Caco-2 (cell line): ENCODE data around the gene SPEM3. TPM values are rescaled to one million over a fixed set of nuclear protein-coding genes. Genes with fewer than 3 reads are reported as not detected.

Source experiments
- BruUV-seq: library from RNA; stranded (reverse); fragments of 400-500 nt; replicated peaks from 2 replicates; lab custom pipeline; 2021; lab: Mats Ljungman, UMichigan
- CTCF ChIA-PET: fragments of 300-600 bp; sonication (Branson Sonifier 250); formaldehyde crosslinking; loops from one replicate; lab custom pipeline; 2022; ENCODE audit warnings: antibody characterized with exemption; lab: Charles Lee
- POLR2A ChIA-PET: fragments of 300-600 bp; sonication (Branson Sonifier 250); formaldehyde crosslinking; loops from one replicate; lab custom pipeline; 2022; ENCODE audit warnings: antibody characterized with exemption; lab: Charles Lee
- DNase-seq, 2 experiments: peaks; one replicate each; pipeline versions ENCODE4 v3.0.0 to v3.0.0-alpha.2; 2020 to 2022
- H3K27me3 ChIP-seq: replicated peaks from 2 replicates; pipeline ENCODE4 v1.6.0; 2011; ENCODE audit warnings: low read length; ENCODE audit not compliant: control insufficient read depth, insufficient read depth
- H3K36me3 ChIP-seq: 2 replicates; pipeline ENCODE4 v1.5.1; 2011; ENCODE audit warnings: low read length; ENCODE audit not compliant: control insufficient read depth, insufficient read depth
- H3K4me1 ChIP-seq: fragments of 250-450 bp; sonication (Bioruptor Pico); 2 replicates; pipeline ENCODE4 v1.5.1; 2020; ENCODE audit warnings: mild to moderate bottlenecking
- H3K4me3 ChIP-seq: 2 replicates; pipeline ENCODE4 v1.5.1; 2011; ENCODE audit warnings: low read depth, mild to moderate bottlenecking, control low read depth, low read length
- H3K9me3 ChIP-seq: fragments of 250-450 bp; sonication (Bioruptor Pico); 2 replicates; pipeline ENCODE4 v1.5.1; 2020; ENCODE audit warnings: mild to moderate bottlenecking, moderate library complexity
- H3K27ac Mint-ChIP-seq: one replicate; pipeline ENCODE4 v1.8.0; 2022; ENCODE audit warnings: mixed read lengths; ENCODE audit not compliant: unreplicated experiment
- H3K27me3 Mint-ChIP-seq: one replicate; pipeline ENCODE4 v1.8.0; 2022; ENCODE audit warnings: mixed read lengths; ENCODE audit not compliant: insufficient read depth, unreplicated experiment
- H3K36me3 Mint-ChIP-seq: one replicate; pipeline ENCODE4 v1.8.0; 2022; ENCODE audit warnings: mild to moderate bottlenecking, mixed read lengths; ENCODE audit not compliant: insufficient read depth, unreplicated experiment
- H3K4me1 Mint-ChIP-seq: one replicate; pipeline ENCODE4 v1.8.0; 2022; ENCODE audit warnings: low read depth, mixed read lengths; ENCODE audit not compliant: unreplicated experiment
- H3K4me3 Mint-ChIP-seq: one replicate; pipeline ENCODE4 v1.8.0; 2022; ENCODE audit warnings: mild to moderate bottlenecking, moderate library complexity, mixed read lengths; ENCODE audit not compliant: unreplicated experiment
- H3K9me3 Mint-ChIP-seq: one replicate; pipeline ENCODE4 v1.8.0; 2022; ENCODE audit warnings: mixed read lengths; ENCODE audit not compliant: unreplicated experiment
- intact Hi-C: fragments of 100-400 bp; cut with micrococcal nuclease; formaldehyde crosslinking; loops from one replicate; pipeline ENCODE4 v1.10.0; 2022; ENCODE audit not compliant: unreplicated experiment
- total RNA-seq: library from RNA; stranded (reverse); gene quantifications from 2 replicates; pipeline ENCODE4 v1.2.3, GENCODE V29; 2022
- TF ChIP-seq, protein P1 (sequence below), 2 experiments: fragments of 200-600 bp in 1 of 2; IDR thresholded peaks; 1 replicate in 1 of 2; 2 replicates in 1 of 2; pipeline versions ENCODE4 v1.5.1 to v1.8.0; 2011 to 2022; ENCODE audit warnings: antibody characterized with exemption in 1 of 2, control low read depth in 1 of 2, inconsistent platforms in 1 of 2, low read depth in 1 of 2, low read length in 1 of 2, mild to moderate bottlenecking in 1 of 2, moderate library complexity in 1 of 2; ENCODE audit not compliant: insufficient read depth in 1 of 2, severe bottlenecking in 1 of 2, unreplicated experiment in 1 of 2

The SPEM3 gene
- total RNA-seq, 1 experiment from 2014 or later = not detected

GRCh38 chr17:7383742-7384488 is 44.7 kb upstream of the SPEM3 start:
- Histone ChIP-seq H3K4me3 (no peak overlapping the region), H3K4me1 (no peaks in the 10 kb centered on the region), H3K36me3 (no peaks in the 10 kb centered on the region), H3K9me3 (no peaks in the 10 kb centered on the region), H3K27me3 (no peaks in the 10 kb centered on the region)
- ChIA-PET CTCF (no interaction called here), POLR2A (no interaction called here)
- TF ChIP-seq, protein P1, sequence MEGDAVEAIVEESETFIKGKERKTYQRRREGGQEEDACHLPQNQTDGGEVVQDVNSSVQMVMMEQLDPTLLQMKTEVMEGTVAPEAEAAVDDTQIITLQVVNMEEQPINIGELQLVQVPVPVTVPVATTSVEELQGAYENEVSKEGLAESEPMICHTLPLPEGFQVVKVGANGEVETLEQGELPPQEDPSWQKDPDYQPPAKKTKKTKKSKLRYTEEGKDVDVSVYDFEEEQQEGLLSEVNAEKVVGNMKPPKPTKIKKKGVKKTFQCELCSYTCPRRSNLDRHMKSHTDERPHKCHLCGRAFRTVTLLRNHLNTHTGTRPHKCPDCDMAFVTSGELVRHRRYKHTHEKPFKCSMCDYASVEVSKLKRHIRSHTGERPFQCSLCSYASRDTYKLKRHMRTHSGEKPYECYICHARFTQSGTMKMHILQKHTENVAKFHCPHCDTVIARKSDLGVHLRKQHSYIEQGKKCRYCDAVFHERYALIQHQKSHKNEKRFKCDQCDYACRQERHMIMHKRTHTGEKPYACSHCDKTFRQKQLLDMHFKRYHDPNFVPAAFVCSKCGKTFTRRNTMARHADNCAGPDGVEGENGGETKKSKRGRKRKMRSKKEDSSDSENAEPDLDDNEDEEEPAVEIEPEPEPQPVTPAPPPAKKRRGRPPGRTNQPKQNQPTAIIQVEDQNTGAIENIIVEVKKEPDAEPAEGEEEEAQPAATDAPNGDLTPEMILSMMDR (IDR thresholded peaks at IDR 0.05; ENCODE audit: insufficient read depth in 1 of 2, low read depth in 1 of 2, low read length in 1 of 2, severe bottlenecking in 1 of 2, unreplicated experiment in 1 of 2) = no peak
- DNase-seq = no peak
- intact Hi-C loops = no loop called here
- BruUV-seq = no TSS peak
- peaks cover 5% of the 10 kb centered on the region for H3K36me3 Mint-ChIP-seq
- H3K4me3 Mint-ChIP-seq = no peak overlapping the region
- peaks cover 7% of the 10 kb centered on the region for H3K4me1 Mint-ChIP-seq
- H3K27ac Mint-ChIP-seq = no peak overlapping the region
- H3K9me3 Mint-ChIP-seq = no peaks in the 10 kb centered on the region
- H3K27me3 Mint-ChIP-seq = no peaks in the 10 kb centered on the region

DNA sequence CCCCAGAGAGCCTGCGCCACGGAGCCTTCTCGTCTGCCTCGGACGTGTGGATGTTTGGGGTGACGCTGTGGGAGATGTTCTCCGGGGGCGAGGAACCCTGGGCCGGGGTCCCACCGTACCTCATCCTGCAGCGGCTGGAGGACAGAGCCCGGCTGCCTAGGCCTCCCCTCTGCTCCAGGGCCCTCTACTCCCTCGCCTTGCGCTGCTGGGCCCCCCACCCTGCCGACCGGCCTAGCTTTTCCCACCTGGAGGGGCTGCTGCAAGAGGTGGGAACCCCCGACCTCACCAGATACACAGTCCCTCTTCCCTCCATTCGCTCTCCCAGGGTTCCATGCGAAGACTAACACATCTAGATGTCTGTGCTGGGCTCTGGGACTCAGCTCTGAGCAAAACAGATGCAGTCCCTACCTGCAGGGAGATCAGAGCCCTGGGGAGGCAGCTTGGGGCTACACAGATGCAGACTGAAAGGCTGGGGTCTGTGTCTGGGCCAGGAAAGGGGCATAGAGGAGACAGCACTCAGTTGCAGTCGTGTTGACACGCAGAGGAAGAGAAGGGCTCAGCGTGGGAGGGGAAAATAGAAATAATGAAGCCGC is 44.1 kb upstream of the SPEM3 start:
- no peaks in the 10 kb centered on the region for H3K9me3 ChIP-seq
- Mint-ChIP-seq H3K4me1 (peaks cover 7% of the 10 kb centered on the region), H3K27me3 (no peaks in the 10 kb centered on the region), H3K9me3 (no peaks in the 10 kb centered on the region), H3K4me3 (no peak overlapping the region), H3K27ac (no peak overlapping the region), H3K36me3 (peaks cover 5% of the 10 kb centered on the region)
- no peak overlapping the region for H3K4me3 ChIP-seq
- ChIA-PET POLR2A (no interaction called here), CTCF (no interaction called here)
- DNase-seq = no peak
- intact Hi-C loops = no loop called here
- H3K4me1 ChIP-seq = no peaks in the 10 kb centered on the region
- TF ChIP-seq, protein P1 (IDR thresholded peaks at IDR 0.05; ENCODE audit: insufficient read depth in 1 of 2, low read depth in 1 of 2, low read length in 1 of 2, severe bottlenecking in 1 of 2, unreplicated experiment in 1 of 2) = no peak
- BruUV-seq = no TSS peak
- H3K27me3 ChIP-seq = no peaks in the 10 kb centered on the region
- H3K36me3 ChIP-seq = no peaks in the 10 kb centered on the region

- no peaks in the 10 kb centered on the region for H3K27me3 ChIP-seq
- no peak overlapping the region for H3K4me3 ChIP-seq
- Mint-ChIP-seq H3K4me1 (no peaks in the 10 kb centered on the region), H3K27me3 (no peaks in the 10 kb centered on the region), H3K27ac (no peak overlapping the region), H3K9me3 (no peaks in the 10 kb centered on the region), H3K36me3 (no peaks in the 10 kb centered on the region), H3K4me3 (no peak overlapping the region)
- POLR2A ChIA-PET = no interaction called here
- intact Hi-C loops = no loop called here
- H3K4me1 ChIP-seq = no peaks in the 10 kb centered on the region
- BruUV-seq = no TSS peak
- no peaks in the 10 kb centered on the region for H3K9me3 ChIP-seq
- TF ChIP-seq, protein P1 (IDR thresholded peaks at IDR 0.05; ENCODE audit: insufficient read depth in 1 of 2, low read depth in 1 of 2, low read length in 1 of 2, severe bottlenecking in 1 of 2, unreplicated experiment in 1 of 2) = no peak
- no peaks in the 10 kb centered on the region for H3K36me3 ChIP-seq
- DNase-seq = no peak
- CTCF ChIA-PET = no interaction called here
These were observed 39.8 kb upstream of the SPEM3 start for GRCh38 chr17:7388856-7389255.
